Stimulated activated CD8-positive, alpha-beta memory T cell treated with anti-CD3 and anti-CD28 coated beads, Interleukin-7, amount 100 ng/mL, for 48 hours (primary cell): ENCODE data around the gene CFAP251.

Experiments
- DNase-seq, 2 donors: peaks; one replicate each; pipeline ENCODE4 v3.0.0-alpha.2; 2020; ENCODE audit warnings: low read depth in 1 of 2; ENCODE audit errors: extremely low read depth in 1 of 2

The CFAP251 gene

DNA sequence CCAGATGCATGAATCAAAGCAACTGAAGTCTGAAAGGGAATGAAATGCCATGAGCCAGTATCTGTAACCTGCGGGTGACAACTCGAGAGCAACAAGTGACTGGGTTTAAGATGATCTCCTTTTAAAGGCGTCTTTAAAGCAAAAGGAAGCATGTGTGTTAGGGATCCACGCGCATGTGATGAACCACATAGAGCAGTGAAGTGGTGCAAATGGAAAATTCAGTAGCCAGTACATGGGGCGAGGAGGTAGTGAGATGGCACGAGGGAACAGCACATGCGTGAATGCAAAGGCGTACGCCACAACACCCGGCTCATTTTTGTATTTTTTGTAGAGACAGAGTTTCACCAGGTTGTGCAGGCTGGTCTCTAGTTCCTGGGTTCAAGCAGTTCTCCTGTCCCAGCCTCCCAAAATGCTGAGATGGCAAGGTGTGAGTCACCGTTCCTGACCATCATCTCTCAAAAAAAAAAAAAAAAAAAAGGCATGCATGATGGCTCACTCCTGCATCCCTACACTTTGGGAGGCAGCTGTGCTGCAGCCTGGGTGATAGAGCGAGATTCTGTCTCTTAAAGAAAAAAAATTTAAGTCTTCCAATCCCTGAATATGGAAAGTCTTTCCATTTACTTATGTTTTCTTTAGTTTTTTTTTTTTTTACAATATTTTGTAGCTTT lies 78.7 kb downstream of the CFAP251 start:
- DNase-seq: no peak

DNA sequence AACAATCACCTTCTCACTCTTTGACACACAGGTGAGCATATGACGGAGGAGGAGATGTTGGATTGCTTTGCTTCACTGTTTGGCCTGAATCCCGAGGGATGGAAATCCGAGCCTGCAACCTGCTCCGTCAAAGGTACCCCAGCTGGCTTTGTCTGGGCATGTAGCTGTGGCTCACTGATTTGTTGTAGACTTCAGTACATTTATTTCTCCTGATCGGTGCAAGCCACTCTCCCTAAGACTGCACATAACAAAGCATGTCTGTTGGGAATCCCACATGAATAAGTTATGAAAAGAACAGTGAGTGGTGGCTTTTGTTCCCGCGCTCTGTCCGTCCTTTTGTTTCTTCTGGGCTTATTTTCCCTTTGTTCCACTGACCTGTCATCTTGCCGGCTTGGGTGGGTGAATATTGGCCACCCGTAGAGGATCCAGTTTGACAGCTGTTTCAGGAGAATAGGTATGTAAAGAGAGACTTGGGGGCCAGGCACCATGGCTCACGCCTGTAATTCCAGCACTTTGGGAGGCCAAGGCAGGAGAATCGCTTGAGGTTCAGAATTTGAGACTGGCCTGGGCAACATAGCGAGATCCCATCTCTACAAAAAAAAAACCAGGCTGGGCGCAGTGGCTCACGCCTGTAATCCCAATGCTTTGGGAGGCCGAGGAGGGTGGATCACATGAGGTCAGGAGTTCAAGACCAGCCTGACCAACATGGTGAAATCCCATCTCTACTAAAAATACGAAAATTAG lies 83.2 kb downstream of the CFAP251 start:
- DNase-seq: no peak

DNA sequence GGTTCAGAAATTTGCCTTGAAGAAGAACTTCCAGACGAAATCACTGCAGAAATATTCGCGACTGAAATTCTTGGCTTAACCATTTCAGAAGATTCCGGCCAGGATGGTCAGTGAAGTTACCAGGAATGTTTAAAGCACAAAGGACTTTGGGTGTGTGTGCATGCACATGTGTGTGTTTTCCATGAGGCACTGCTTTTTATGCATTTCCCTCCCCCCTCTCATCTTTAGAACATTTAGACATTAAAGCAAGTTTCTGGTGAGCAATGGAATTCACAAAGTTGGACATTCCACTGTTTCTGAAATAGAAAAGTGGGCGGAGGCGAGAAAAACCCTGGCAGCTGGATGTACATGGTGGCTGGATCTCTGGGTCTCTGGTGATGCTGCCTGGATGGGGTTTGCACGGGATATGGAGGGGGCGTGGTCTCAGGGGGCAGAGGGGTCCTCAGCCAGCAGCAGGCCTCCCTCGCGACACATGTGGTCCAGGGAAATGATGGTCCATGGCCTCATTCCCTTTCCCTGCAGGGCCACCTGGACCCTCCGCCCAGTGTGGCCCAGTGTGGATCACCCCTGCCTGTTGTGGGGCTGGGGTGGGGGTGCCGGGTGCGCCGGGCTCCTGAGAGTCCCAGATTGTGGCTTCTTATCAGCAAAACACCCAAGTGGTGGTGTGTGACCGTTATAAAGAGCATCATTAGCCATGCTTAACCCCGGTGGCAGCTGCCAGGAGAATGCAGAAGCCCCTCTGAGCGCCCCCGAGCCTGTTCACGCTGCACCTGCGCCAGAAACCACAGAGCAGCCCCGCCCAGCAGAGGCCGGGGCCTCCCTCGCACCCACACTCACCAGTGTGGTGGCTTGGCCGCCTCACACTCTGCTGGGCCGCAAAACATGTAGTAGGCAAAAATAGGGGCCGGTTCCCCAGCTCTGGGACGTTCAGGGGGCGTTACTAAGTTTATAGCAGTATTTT lies 85.5 kb downstream of the CFAP251 start:
- DNase-seq: no peak

DNA sequence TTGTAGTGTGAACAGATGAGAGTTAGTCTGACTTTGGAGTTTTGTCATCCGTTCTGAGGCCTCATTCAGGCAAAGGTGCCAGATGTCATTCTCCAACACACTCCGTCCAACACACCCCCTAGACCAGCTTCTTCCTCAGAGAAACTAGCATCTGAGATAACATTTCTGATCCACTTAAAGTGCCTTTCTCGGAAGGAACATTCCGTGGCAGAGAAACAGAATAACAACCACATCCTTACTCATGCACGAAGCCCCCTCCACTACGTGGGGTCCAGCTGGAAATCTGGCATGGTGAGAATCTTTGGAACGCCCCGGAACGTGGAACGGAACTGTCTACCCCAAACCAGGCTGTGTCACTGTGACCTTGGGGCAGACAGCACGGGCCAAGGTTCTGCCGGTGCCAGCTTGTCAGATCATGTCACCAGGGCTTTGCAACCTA lies 86.3 kb downstream of the CFAP251 start:
- DNase-seq: no peak

DNA sequence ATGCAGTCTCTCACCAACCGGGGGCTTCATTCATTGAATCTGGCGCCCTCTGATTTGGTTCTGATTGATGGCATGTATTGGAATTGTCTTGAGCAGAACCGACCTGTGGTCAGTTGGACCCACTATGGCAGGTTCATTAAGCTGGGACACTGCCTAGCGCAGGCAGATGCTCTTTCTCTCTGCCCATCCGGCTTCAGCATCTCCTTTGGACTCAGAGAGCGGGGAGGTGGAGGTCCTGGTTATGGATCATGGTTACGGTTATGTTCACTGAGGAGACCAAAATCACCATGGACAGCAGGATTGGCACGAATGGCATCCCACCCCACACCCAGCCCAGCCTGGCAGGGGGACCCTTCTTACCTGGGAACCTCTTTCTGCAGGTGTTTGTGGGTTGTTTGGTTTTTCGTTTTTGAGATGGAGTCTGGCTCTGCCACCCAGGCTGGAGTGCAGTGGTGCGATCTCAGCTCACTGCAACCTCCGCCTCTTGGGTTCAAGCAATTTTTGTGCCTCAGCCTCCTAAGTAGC lies 86.9 kb downstream of the CFAP251 start:
- DNase-seq: no peak

DNA sequence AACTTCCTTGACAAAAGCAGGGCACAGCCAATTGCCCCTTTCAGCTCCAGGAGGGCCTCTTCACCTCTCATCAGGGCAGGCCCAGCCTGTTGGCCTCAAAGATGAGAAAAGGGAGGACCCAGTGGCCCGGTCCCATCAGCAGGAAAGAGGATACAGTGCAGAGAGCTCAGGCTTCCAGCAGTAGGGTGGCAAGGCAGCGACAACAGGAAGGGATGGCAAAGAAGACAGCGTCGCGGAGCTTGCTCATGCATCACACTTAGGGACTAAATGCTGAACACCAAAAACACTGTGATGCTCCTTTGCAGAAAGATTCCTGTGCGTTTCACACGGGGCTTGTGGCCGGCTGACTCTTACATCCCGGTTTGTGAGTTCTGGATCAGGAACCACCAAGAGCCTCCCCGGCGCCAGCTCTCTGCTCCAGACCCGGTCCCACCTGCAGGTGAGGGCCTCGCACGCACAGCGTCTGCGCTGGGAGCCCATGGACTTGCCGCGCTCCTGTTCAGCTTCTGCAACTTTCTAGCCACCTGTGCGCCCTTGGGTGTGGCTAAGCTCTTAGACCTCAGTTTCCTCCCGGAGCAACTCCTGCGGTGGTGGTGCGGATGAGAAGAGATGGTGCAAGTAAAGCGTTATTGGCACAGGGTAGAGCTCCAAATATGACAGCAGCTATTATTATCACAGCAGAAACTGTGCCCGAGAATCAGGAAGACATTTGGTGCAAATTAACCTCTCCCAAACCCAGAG lies 88.0 kb downstream of the CFAP251 start:
- no peak for DNase-seq

DNA sequence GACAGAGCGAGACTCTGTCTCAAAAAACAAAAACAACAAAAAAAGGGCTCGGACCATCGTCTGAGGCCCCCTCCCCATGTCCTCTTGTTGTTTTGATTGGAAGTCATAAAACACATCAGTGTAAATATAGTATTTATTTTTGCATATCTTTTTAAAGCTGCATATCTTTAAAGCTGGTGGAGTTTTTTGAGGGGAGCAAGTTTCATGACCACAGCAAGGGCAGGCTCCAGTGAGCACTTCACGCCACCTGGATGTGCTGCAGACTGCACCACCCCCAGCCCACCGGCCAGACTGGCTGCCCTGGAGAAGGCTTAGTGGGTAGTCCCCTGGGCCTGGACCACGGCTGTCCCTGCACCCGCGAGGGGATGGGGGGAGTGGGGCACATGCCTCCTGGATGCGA lies 91.3 kb downstream of the CFAP251 start:
- DNase-seq: no peak

DNA sequence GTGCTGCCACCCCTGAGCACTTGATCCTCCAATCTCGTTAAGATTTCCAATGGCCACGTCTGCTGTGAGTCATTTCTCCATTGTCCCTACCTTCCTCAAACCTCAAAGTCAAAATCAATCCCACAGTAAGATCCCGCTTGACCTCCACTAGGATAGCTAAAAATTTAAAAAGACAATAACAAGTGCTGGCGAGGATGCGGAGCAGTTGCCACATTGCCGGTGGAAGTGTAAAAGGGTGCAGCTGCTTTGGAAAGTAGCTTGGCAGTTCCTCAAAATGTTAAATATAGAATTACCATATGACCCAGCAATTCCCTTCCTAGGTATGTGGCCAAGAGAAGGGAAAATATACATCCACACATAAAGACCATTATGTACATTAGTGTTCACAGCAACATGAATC lies 93.8 kb downstream of the CFAP251 start:
- no peak for DNase-seq

DNA sequence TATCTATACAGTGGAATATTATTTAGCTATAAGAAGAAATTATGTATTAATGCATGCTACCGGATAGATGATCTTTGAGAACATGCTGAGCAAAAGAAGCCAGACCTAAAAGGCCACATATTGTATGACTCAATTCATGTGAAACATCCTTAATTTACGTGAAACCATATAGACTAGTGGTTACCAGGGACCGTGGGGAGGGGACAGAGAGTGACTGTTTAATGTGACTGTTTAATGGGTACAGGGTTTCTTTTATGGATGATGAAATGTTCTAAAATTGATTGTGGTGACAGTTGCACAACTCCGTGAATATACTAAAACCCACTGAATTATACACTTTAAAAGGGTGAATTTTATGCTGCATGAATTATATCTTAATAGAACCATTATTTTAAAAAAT lies 94.7 kb downstream of the CFAP251 start:
- DNase-seq: no peak

DNA sequence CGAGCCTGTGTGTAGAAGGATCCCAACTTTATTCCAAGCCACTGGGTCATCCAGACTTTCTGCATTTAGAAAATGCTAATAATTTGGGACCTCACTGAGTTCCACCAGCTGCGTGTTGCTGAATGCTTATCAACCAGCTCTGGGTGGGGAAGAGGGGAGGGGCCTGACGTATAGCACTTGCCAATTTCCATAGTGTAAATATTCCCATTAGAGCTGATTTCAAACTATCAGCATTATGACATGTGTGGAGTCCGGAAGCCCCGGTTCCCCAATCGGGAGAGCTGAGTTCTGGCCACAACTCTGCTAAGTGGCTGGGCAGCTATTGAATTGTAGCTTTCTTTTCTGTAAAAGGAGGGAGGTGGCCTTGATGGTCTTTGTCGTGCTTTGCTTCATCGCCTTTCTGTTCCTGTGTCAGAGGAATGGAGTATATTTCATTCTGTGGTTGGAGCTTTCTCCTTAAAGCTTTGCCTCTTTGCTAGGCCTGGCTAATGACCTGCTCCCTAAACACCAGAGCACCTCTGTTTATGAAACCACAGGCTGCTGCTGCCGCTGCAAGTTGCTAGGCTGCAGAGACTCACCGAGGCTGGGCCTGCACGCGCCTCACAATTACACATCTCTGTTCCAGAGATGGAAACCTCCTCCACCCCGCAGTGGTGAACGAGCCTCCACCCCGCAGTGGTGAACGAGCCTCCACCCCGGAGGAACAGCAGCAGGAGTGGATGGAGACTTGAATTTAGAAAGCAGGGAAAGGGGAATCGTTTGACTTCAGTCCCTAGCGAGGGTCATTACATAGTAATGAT lies 95.6 kb downstream of the CFAP251 start:
- DNase-seq: no peak

DNA sequence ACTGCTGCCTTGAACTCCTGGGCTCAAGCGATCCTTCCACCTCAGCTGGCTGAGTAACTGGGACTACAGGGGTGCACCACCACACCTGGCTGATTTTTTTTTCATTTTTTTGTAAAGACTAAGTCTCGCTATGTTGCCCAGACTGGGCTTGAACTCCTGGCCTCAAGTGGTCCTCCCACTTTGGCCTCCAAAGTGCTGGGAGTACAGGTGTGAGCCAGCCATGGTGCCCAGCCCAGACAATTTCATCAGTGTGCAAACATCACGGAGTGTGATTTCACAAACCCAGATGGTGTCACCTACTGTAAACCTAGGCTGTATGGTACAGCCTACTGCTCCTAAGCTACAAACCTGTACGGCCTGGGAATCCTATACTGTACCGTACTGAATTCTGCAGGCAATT lies 96.4 kb downstream of the CFAP251 start:
- DNase-seq: no peak

DNA sequence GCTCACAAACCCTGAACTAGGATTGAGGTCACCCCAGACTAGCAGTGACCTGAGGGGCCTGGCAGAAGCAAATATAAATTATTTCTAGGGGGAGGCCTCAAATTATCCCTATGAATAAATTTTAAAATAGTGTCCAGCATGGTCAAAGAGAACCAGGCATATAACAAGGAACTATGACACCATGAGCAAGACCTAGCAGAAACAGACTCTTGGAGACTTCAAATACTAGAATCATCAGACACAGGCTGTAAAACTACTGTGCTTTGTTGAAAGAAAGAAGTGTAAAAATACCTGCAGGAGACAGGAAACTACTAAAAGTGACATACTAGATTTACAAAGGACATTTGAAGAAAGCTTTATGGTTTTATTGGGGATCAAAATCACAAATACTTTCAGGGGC lies 100.1 kb downstream of the CFAP251 start:
- no peak for DNase-seq

DNA sequence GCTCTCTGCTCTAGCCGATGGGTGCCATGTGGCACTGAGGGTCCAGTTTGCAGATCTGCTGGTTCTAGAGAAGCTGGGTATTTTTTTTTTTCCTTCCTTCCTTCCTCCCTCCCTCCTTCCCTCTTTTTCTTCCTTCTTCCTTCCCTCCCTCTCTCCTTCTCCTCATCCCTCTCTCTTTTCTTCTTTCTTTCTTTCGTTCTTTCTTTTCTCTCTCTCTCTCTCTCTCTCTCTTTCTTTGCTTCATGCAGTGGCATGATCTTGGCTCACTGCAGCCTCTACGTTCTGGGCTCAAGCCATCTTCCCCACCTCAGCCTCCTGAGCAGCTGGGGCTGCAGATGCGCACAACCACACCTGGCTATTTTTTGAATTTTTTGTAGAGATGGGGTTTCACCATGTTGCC lies 100.5 kb downstream of the CFAP251 start:
- no peak for DNase-seq

DNA sequence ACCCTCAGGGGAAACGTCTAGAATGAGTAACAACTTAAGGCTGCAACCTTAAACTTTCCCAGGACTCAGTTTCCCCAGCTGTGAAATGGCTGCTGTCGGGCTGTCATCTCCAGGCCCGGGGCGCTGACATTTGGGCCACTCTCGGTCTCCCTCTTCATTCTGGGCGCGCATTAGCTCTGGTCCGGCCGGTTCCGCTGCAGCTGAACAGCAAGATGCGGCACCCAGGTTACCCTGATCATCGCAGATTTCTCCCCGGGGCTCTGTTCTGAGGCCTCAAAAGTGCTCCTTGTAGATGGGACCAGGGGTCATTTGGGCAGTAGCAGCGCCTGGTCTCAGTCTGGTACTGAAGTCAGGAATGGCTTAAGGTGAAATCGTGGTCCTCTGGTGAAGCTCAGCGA lies 102.4 kb downstream of the CFAP251 start:
- no peak for DNase-seq

DNA sequence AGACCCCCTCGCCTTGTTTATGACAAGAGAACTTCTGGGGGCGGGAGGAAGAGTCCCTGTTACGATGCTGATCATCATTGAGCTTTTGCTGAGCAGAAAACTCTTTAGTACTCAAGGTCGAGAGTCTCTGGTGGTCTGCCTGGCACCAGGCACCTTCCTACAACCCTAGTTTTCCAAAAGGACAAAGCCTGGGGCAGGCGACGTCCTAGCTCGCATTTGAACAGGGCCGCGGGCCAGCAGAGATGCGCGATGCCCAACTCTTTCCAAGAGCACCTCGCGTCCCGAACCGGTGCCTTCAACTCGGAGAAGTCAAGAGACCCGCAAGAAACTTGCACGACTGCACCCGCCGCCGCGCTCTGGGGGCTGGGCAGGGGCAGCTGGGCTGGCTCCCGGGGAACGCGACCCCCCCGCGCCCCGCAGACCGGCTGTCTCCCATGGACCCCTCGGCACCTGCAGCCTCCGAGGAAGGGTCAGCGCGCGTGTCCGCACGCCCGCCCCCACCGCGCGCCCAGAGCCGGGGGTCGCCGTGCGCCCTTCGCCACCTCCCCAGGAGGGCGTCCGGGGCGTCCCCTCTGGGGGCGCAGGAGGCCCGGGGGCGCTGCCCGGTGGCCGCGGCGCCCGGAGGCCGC lies 102.9 kb downstream of the CFAP251 start:
- no peak for DNase-seq

DNA sequence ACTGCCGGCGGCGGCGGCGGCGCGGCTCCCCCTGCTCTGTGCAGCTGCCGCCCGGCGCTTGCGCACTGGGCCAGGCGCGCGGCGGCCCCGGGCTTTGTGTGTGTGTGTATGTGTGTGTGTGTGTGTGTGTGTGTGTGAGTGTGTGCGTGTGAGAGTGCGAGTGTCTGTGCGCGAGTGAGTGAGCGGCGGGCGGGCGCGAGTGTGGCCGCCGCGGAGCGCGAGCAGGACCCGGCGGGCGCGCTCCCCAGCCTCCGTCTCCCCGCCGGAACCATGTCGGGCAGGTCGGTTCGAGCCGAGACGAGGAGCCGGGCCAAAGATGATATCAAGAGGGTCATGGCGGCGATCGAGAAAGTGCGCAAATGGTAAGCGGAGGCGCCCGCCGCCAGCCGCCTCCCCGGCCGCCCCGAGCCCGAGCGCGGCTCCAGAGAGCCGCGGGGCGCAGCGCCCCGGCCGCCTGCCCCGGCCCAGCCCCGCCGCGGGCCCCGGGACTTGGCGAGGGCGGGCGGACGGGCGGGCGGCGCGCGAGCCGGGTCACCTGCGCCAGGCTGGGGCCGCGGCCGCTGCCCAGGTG lies 103.5 kb downstream of the CFAP251 start, which contains the start of gene BCL7A:
Gene BCL7A, plus strand, starts transcription at position 63 of the 571 bp plus-strand sequence. Its CDS starts 208 bp downstream, at position 271.
- DNase-seq: peak in 1 of 2 donors; percentile 25

DNA sequence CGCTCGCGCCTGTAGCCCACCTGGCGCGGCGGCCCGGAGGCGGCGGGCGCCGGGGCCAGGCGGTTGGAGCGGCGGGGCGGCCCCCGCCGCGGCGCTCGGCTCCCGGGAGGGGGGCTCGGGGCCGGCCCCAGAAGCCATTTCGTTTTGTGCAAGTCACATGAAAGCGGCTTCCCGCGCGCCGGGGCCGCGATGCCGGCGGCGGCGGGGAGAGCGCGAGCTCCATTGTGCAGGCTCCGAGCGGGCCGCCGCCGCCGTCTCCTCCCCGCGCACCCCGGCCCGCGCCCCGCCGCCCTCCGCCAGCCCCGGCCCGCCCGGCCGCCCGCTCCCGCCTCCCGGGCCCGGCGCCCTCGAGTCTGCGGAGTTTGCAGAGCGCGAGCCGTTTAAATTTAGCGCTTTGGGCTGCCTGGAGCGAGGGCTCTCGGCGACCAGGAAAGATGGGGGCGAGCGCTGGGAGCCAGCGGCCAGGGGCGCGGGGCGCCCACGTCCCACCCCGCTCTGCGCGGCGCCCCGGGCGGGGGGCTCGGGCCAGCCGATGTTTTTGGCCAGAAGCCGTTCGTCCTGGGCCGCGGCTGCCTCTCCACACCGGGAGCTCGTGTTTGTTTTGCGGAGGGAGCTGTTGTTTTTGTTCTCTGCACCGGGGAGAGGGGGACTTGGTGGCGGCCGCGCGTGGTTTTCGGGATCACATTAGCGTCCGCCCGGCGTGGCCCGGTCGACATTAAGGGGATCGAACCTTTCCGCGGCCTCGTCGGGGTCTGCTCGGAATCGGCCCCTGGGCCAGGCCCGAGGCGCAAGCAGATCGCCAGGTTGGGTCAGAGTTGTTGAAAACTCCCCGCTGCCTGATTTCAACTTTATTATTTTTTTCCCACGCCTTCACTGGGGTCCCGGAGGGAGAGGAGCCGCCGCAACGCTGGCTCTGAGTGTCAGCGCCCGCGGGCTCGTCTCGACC lies 104.3 kb downstream of the CFAP251 start:
- no peak for DNase-seq
